Duodenal mucosa (tissue), 2 donors: ENCODE data around the gene ACSF2.
"Not testable (repeated sequence)": the region's sequence is repeated elsewhere in the genome, so short reads cannot be mapped to it uniquely, and the experiment has no call there.

ENCODE experiments used
- H3K27ac ChIP-seq: one replicate; pipeline ENCODE4 v1.7.0; 2013; ENCODE audit warnings: low read depth, low read length
- H3K27me3 ChIP-seq, 2 donors: one replicate each; pipeline ENCODE4 v1.7.0; 2013; ENCODE audit warnings: low read length in 2 of 2, control low read depth in 1 of 2; ENCODE audit not compliant: insufficient read depth in 2 of 2, control insufficient read depth in 1 of 2
- H3K36me3 ChIP-seq, 2 donors: one replicate each; pipeline ENCODE4 v1.7.0; 2013; ENCODE audit warnings: low read length in 2 of 2, control low read depth in 1 of 2; ENCODE audit not compliant: insufficient read depth in 2 of 2, control insufficient read depth in 1 of 2
- H3K4me1 ChIP-seq, 2 donors: one replicate each; pipeline ENCODE4 v1.7.0; 2013; ENCODE audit warnings: low read length in 2 of 2, control low read depth in 1 of 2; ENCODE audit not compliant: insufficient read depth in 2 of 2, control insufficient read depth in 1 of 2
- H3K4me3 ChIP-seq, 2 donors: one replicate each; pipeline ENCODE4 v1.7.0; 2013; ENCODE audit warnings: low read length in 2 of 2, low read depth in 1 of 2
- H3K9ac ChIP-seq, 2 donors: one replicate each; pipeline ENCODE4 v1.7.0; 2013; ENCODE audit warnings: low read length in 2 of 2, low read depth in 1 of 2
- H3K9me3 ChIP-seq, 2 donors: one replicate each; pipeline ENCODE4 v1.7.0; 2013; ENCODE audit warnings: low read length in 2 of 2, control low read depth in 1 of 2; ENCODE audit not compliant: control insufficient read depth in 1 of 2

The ACSF2 gene

GRCh38 chr17:50392621-50393020, 33.4 kb upstream of the ACSF2 start:
- Histone ChIP-seq H3K4me3 (no peak overlapping the region), H3K27me3 (no peaks in the 10 kb centered on the region), H3K27ac (no peak overlapping the region), H3K9me3 (no peaks in the 10 kb centered on the region), H3K4me1 (peaks cover 21 to 24% of the 10 kb centered on the region in 2 donors), H3K36me3 (peaks cover 54 to 74% of the 10 kb centered on the region in 2 donors), H3K9ac (no peak overlapping the region)

DNA sequence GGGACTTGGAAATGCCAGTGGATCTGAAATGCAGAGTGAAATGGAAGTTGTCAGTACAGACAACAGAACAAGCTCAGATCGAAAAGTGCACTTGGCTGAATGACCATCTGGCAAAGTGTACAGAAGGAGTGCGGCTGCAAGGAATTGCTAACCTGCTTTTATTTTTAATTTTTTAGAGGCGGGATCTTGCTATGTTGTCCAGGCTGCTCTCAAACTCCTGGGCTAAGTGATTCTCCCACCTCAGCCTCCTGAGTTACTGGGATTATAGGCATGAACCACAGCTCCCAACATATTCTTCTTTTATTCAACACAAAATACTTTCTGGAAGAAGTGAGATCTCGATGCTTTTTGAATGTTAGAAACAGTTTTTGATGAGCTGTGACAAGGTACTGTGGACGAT, 32.3 kb upstream of the ACSF2 start:
- Histone ChIP-seq H3K36me3 (peaks cover 46 to 64% of the 10 kb centered on the region in 2 donors), H3K27ac (no peak overlapping the region), H3K4me1 (peaks cover 24 to 25% of the 10 kb centered on the region in 2 donors), H3K9me3 (no peaks in the 10 kb centered on the region), H3K9ac (no peak overlapping the region), H3K4me3 (no peak overlapping the region), H3K27me3 (no peaks in the 10 kb centered on the region)

DNA sequence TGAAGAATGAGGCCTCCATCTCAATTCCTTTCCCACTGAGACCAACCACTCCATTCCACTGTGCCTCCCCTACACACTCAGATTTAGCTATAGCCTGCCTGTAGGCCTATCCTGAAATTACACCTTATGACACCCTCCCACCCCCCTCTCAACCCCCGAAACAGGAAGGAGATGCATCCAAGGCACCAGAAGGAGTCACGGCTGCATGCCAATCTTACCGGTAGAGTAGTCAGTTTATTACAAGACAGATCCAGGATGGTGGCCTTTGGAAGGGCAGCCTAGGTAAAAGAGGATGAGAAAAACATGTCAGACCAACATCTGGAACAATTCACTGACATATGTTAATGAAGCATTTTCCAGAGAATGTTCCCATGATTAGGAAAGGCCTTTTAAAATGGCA, 31.3 kb upstream of the ACSF2 start:
- H3K9ac ChIP-seq = peak overlapping the region in 1 of 2 donors; percentile 29
- H3K36me3 ChIP-seq = peaks cover 39 to 54% of the 10 kb centered on the region in 2 donors

DNA sequence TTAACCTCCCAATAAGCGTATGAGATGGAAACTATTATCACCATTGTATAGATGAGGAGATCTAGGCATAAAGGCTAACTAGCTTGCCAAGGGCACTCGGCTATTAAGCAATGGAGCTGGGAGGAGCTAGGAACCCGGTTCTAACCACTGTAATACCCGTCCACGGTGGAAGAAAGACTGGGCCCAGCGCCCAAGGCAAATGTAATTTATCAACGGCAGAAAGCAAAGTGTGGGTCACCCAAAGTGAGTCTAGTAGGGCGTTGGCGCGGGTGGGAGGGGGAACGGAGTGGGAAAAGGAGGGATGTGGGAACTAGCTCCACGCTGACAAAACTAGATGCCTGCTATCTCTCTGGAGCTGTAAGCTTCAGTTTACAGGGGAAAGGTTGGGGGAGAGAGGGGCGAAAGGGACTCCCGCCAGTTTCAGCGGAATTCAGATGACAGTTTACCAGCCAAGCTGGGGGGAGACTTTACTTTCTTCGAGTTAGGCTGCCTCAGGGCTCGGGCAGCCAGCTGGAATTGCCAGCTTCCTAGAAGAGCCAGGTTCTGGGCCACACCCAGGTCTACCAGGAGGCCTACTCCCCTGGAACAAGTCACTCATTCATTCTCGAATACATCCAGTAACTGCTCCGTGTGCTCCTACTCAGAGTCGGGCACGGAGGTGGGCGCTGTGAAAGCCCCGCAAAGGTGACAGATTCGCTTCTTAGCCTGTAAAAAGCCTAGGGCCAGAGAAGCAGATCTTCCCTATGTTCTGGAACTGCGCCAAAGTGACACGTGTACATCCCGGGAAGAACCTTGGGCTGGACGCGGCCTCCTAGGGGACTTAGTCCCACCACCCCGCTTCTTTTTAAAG, 29.5 kb upstream of the ACSF2 start:
- no peaks in the 10 kb centered on the region for H3K27me3 ChIP-seq
- H3K4me1 ChIP-seq = peaks cover 24 to 25% of the 10 kb centered on the region in 2 donors
- peak overlapping the region; percentile 68 for H3K27ac ChIP-seq
- H3K36me3 ChIP-seq = peaks cover 30 to 36% of the 10 kb centered on the region in 2 donors
- H3K9ac ChIP-seq = peak overlapping the region; percentile 90 to 93
- peak overlapping the region; percentile 94 to 96 for H3K4me3 ChIP-seq
- H3K9me3 ChIP-seq = no peaks in the 10 kb centered on the region

More for the DNA sequence above, 31.3 kb upstream of the ACSF2 start:
- peaks cover 24 to 25% of the 10 kb centered on the region in 2 donors for H3K4me1 ChIP-seq
- H3K4me3 ChIP-seq = peak overlapping the region; percentile 94 to 96
- no peak overlapping the region for H3K27ac ChIP-seq
- no peaks in the 10 kb centered on the region for H3K9me3 ChIP-seq
- no peaks in the 10 kb centered on the region for H3K27me3 ChIP-seq

DNA sequence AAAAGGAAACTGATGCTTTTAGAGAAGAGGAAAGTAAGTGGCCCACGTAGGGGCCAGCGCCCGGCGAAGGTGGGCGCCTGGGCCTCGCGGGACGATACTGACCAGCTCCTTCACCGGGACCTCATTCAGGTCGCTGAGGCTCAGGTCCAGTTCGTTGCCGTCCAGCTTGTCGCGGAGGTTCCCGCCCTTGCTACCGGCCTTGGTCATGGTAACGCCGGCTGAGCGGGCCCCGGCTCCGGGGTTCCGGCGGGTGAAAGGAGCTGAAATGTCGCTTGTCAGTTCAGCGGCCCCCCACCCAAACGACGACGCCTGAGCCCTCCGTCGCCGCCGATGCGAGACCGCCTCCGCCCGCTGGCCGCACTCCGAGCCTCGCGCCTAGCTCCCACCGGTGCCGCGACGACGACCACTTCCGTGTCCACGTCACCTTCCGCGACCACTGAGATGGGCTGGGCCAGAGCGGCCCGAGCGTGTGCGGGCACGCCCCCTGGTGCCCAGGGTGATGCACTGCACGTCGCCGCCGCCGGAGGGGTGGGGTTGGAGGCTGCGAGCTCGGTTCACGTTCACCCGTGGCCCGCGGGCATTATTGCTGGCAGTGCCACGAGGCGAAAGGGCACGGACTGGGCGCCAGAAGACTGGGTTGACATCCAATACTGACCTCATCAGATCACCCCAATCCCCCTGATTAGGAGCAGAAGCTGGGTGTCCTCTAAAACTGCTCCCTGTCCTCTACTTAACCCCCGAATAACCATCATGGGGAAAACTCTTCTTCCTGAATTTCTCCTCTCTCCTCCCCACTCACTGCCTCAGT, 28.7 kb upstream of the ACSF2 start, which contains the start of gene LRRC59:
TSS of gene LRRC59 (minus strand) at position 413 of the 808 bp plus-strand sequence. CDS start at position 207, 206 bp downstream.
- Histone ChIP-seq H3K4me3 (peak within 1 kb of the TSS; percentile 94 to 96), H3K9me3 (no peaks in the 10 kb centered on the region), H3K9ac (peak within 1 kb of the TSS; percentile 90 to 93), H3K4me1 (peaks cover 24 to 25% of the 10 kb centered on the region in 2 donors), H3K27ac (peak within 1 kb of the TSS; percentile 68), H3K27me3 (no peaks in the 10 kb centered on the region), H3K36me3 (peaks cover 24 to 28% of the 10 kb centered on the region in 2 donors)

- Histone ChIP-seq H3K27me3 (no peaks in the 10 kb centered on the region), H3K4me1 (peaks cover 24 to 25% of the 10 kb centered on the region in 2 donors), H3K36me3 (peaks cover 18 to 22% of the 10 kb centered on the region in 2 donors), H3K27ac (no peak overlapping the region), H3K9me3 (no peaks in the 10 kb centered on the region), H3K9ac (peak overlapping the region in 1 of 2 donors; percentile 93), H3K4me3 (peak overlapping the region; percentile 94 to 96)
These were observed 28.1 kb upstream of the ACSF2 start for GRCh38 chr17:50397919-50398285.

DNA sequence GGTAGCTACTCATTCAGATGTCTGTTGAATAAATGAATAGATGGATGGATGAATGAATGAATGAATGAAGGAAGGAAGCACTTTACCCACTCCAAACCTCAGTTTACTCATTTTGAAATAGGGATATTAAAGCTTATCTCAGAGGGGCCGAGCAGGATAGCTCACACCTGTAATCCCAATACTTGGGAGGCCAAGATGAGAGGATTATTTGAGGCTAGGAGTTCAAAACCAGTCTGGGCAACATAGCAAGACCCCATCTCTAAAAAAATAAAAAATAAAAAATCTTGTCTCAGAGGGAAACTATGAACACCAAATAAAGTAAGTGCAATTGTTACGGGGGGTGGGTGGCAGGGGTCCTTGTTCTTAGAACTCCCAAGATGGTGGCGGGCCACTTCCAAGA, 27.3 kb upstream of the ACSF2 start:
- Histone ChIP-seq H3K36me3 (peaks cover 11 to 15% of the 10 kb centered on the region in 2 donors), H3K4me1 (peaks cover 23 to 25% of the 10 kb centered on the region in 2 donors)
- not testable (repeated sequence) for H3K4me3 ChIP-seq

GRCh38 chr17:50399591-50399990, 26.4 kb upstream of the ACSF2 start:
- H3K9ac ChIP-seq, H3K4me3 ChIP-seq, H3K27me3 ChIP-seq, H3K36me3 ChIP-seq, H3K27ac ChIP-seq, H3K9me3 ChIP-seq: not testable (repeated sequence)
- peaks cover 18 to 23% of the 10 kb centered on the region in 2 donors for H3K4me1 ChIP-seq

More for the DNA sequence above, 27.3 kb upstream of the ACSF2 start:
- H3K9ac ChIP-seq, H3K27me3 ChIP-seq, H3K9me3 ChIP-seq, H3K27ac ChIP-seq: not testable (repeated sequence)

- H3K4me1 ChIP-seq, H3K9ac ChIP-seq, H3K27ac ChIP-seq: not testable (repeated sequence)
These were observed 20.7 kb upstream of the ACSF2 start for GRCh38 chr17:50405351-50405750.

DNA sequence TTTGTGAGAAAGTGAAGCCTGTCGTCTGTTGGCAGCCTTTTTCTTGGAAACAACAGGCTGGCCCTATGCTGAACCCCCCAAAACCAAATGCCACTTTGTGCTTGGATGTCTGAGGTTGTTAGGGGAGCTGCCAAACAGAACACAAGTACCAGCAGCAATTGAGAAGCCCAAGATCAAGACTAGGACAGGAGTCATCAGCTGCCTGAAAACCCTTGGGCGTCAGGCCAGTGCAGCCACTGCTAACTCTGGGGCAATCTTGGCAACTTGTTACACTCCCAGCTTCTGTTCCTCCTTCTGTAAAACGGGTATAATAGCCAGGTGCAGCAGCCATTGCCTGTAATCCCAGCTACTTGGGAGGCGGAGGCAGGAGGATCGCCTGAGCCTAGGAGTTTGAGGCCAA, 19.4 kb upstream of the ACSF2 start:
- Histone ChIP-seq H3K9me3 (no peaks in the 10 kb centered on the region), H3K9ac (no peak overlapping the region), H3K27ac (no peak overlapping the region), H3K36me3 (no peaks in the 10 kb centered on the region), H3K4me1 (no peaks in the 10 kb centered on the region), H3K4me3 (no peak overlapping the region), H3K27me3 (no peaks in the 10 kb centered on the region)

More at GRCh38 chr17:50405351-50405750, 20.7 kb upstream of the ACSF2 start:
- H3K9me3 ChIP-seq, H3K4me3 ChIP-seq, H3K36me3 ChIP-seq, H3K27me3 ChIP-seq: not testable (repeated sequence)
